ENCODE measurements around the gene DPF3. TPM values are rescaled to one million over a fixed set of nuclear protein-coding genes. Genes with fewer than 3 reads are reported as not detected.

DPF3 gene
- total RNA-seq, 4 donors from 2014 or later = 1.1 to 4.7 (median 1.8) TPM

DNA sequence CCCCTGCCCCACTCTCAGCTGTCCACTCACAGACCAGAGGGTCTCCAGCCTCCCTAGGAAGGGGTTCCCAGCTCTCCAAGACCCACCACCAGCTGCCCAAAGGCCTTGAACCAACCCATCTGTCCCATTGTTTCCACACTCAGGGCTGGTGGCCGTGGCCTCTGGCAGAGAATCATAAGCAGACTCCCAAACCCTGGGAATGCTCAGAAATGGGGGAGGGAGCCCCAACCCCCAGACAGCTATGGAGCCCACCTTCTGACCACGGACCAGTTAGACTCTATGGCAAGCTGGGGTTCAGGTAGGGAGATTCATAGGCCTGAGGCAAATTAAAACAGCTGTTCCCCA is 280.0 kb downstream of the DPF3 start:
- no peak overlapping the region for H3K4me3 ChIP-seq (ENCODE audit: low read depth, poor library complexity, severe bottlenecking)
- whole genome bisulfite sequencing, 2 donors = 84 to 86% methylated on average over 2 of the region's 2 CpGs
- DNase-seq (ENCODE audit: low spot score in 2 of 2) = peak; percentile 5 to 78
- intact Hi-C loops (cut with DNase I; ENCODE audit: low total_unique reads) = no loop called here
- TF ChIP-seq, protein P1, sequence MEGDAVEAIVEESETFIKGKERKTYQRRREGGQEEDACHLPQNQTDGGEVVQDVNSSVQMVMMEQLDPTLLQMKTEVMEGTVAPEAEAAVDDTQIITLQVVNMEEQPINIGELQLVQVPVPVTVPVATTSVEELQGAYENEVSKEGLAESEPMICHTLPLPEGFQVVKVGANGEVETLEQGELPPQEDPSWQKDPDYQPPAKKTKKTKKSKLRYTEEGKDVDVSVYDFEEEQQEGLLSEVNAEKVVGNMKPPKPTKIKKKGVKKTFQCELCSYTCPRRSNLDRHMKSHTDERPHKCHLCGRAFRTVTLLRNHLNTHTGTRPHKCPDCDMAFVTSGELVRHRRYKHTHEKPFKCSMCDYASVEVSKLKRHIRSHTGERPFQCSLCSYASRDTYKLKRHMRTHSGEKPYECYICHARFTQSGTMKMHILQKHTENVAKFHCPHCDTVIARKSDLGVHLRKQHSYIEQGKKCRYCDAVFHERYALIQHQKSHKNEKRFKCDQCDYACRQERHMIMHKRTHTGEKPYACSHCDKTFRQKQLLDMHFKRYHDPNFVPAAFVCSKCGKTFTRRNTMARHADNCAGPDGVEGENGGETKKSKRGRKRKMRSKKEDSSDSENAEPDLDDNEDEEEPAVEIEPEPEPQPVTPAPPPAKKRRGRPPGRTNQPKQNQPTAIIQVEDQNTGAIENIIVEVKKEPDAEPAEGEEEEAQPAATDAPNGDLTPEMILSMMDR (IDR thresholded peaks at IDR 0.05) = no peak
- TF ChIP-seq POLR2A (IDR thresholded peaks at IDR 0.05) = no peak

DNA sequence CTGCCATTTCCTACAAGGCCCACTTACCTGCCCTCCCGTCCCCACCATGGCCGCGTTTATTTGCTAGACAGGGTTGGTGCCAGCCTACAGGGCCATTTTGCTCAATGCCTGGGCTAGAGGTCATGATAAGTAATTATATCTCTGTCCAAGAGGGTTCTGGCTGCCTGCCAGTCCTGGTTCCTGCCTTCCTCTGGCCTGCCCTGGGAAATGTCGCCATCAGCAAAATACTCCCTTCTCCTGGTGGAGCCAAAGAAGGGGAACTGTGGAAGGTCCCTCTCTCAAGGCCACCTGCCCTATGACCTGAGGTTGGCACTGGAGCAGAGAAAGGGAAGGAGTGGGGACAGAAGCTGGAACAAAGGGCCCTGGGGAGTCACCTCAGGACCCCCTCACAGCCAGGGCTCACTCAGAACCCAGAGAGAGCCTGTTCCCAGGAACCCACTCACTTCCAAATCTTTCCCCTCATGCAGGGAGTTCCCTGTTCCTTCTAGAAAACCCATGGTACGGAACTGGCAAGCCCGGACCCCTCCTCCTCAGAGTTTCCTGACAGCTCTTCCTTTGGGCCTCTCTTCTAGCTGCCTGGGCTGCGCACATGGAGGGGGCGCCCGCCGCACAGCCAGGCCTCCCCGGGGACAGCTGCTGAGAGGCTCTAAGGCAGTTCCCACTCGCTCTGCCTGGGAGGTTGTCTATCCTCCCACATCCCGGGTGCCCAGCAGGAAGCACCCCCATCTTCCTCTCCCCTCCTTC is 280.5 kb downstream of the DPF3 start:
- peak; percentile 35 to 89 for DNase-seq (ENCODE audit: low spot score in 2 of 2)
- intact Hi-C loops (cut with DNase I; ENCODE audit: low total_unique reads) = no loop called here
- TF ChIP-seq, protein P1 (IDR thresholded peaks at IDR 0.05) = no peak
- no peak for TF ChIP-seq POLR2A (IDR thresholded peaks at IDR 0.05)
- whole genome bisulfite sequencing, 2 donors = 61 to 74% methylated on average over 11 to 13 of the region's 13 CpGs
- no peak overlapping the region for H3K4me3 ChIP-seq (ENCODE audit: low read depth, poor library complexity, severe bottlenecking)

DNA sequence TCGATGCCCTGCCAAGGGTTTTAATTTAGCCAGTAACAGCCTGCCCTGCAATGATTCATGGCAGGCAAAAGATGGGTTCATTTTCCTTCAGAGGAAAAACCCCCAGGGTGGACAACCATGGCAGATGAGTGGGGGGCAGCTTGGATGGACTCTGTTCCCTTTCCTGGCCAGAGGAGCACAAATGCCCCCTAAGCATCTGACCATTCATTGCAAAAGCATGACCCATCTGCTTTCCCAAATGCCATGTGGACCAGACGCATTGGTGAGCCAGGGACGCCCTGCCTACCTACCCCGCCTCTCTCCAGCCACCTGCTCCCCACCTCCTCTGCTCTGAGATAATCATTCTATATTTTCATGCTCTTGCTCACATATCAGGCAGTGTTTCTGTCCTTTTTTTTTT is 281.9 kb downstream of the DPF3 start:
- WGBS, 2 donors = 85% methylated on average over 4 of the region's 4 CpGs
- intact Hi-C loops (cut with DNase I; ENCODE audit: low total_unique reads) = no loop called here
- H3K4me3 ChIP-seq (ENCODE audit: low read depth, poor library complexity, severe bottlenecking) = no peak overlapping the region
- DNase-seq (ENCODE audit: low spot score in 2 of 2) = peak in 1 of 2 donors; percentile 57
- TF ChIP-seq POLR2A (IDR thresholded peaks at IDR 0.05) = no peak
- TF ChIP-seq, protein P1 (IDR thresholded peaks at IDR 0.05) = no peak

DNA sequence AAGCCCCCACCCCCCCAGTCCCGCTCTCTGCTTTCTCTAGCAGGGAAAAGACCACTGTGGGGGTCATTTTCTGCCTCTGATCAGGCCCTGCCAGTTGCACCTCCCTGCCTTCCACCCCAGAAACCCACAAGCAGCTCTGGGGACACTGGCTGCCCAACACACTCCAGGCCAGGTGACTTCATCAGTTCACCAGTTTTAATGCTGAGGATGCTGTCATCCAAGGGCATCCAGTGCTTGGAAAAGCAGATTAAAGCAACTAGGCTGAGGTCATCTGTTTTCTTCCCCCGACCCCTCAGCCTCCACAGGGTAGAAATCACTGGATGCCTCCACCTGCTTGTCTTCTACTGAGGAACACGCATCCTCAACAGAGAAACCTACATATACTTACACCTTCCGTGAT is 282.4 kb downstream of the DPF3 start:
- TF ChIP-seq, protein P1 (IDR thresholded peaks at IDR 0.05) = no peak
- TF ChIP-seq POLR2A (IDR thresholded peaks at IDR 0.05) = no peak
- DNase-seq (ENCODE audit: low spot score in 2 of 2) = peak in 1 of 2 donors; percentile 31
- intact Hi-C loops (cut with DNase I; ENCODE audit: low total_unique reads) = no loop called here
- 80 to 95% methylated on average over 4 of the region's 4 CpGs for WGBS, 2 donors
- H3K4me3 ChIP-seq (ENCODE audit: low read depth, poor library complexity, severe bottlenecking) = no peak overlapping the region

DNA sequence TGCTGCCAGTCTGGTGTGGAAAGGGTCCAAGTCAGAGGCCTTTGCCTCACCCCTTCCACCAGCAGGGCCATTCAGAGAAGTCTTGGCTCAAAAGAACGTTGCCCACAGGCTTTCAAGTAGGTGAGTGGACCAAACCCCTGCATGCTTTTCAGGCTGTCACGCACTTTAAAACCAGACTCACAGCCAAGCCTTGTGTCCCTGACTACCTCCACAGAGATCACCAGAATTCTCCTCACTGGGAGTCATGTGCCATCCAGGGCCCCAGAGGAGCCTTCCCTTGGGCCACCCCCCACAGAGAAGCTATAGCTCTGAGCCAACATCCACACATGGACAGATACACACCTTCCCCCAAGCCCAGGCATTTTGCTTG is 283.1 kb downstream of the DPF3 start:
- peak in 1 of 2 donors; percentile 59 for DNase-seq (ENCODE audit: low spot score in 2 of 2)
- no peak overlapping the region for H3K4me3 ChIP-seq (ENCODE audit: low read depth, poor library complexity, severe bottlenecking)
- 79 to 100% methylated on average over 1 to 2 of the region's 2 CpGs for WGBS, 2 donors
- TF ChIP-seq POLR2A (IDR thresholded peaks at IDR 0.05) = no peak
- TF ChIP-seq, protein P1 (IDR thresholded peaks at IDR 0.05) = no peak
- intact Hi-C loops (cut with DNase I; ENCODE audit: low total_unique reads) = no loop called here

Data from lower leg skin (tissue), 4 donors.